Measurements from ENCODE around the gene TPGS1.
A peak's percentile ranks its signal among the peaks of the same experiment; 100 is the strongest.

The TPGS1 gene

GRCh38 chr19:483332-484072 is 23.8 kb upstream of the TPGS1 start:
- no peaks in the 10 kb centered on the region for H3K36me3 ChIP-seq
- no peak for DNase-seq
- peaks cover 11% of the 10 kb centered on the region for H3K27me3 ChIP-seq

GRCh38 chr19:484494-484893 is 22.8 kb upstream of the TPGS1 start:
- TF ChIP-seq CTCF (IDR thresholded peaks at IDR 0.05; ENCODE audit: low read depth, low read length): no peak
- Histone ChIP-seq H3K4me3 (ENCODE audit: low read depth, low read length) (no peak overlapping the region), H3K36me3 (no peaks in the 10 kb centered on the region), H3K9me3 (no peaks in the 10 kb centered on the region), H3K4me1 (no peaks in the 10 kb centered on the region), H3K27me3 (peaks cover 11% of the 10 kb centered on the region)
- no peak for DNase-seq

More at GRCh38 chr19:483332-484072, 23.8 kb upstream of the TPGS1 start:
- Histone ChIP-seq H3K4me1 (no peaks in the 10 kb centered on the region), H3K9me3 (no peaks in the 10 kb centered on the region), H3K4me3 (ENCODE audit: low read depth, low read length) (no peak overlapping the region)
- TF ChIP-seq CTCF (IDR thresholded peaks at IDR 0.05; ENCODE audit: low read depth, low read length): no peak

- no peak for TF ChIP-seq CTCF (IDR thresholded peaks at IDR 0.05; ENCODE audit: low read depth, low read length)
- Histone ChIP-seq H3K9me3 (no peaks in the 10 kb centered on the region), H3K27me3 (peaks cover 11% of the 10 kb centered on the region), H3K4me1 (no peaks in the 10 kb centered on the region), H3K4me3 (ENCODE audit: low read depth, low read length) (no peak overlapping the region), H3K36me3 (no peaks in the 10 kb centered on the region)
- DNase-seq: no peak
Observed at GRCh38 chr19:485077-485476, 22.2 kb upstream of the TPGS1 start.

GRCh38 chr19:485583-486236 is 21.6 kb upstream of the TPGS1 start:
- no peak for TF ChIP-seq CTCF (IDR thresholded peaks at IDR 0.05; ENCODE audit: low read depth, low read length)
- Histone ChIP-seq H3K4me3 (ENCODE audit: low read depth, low read length) (no peak overlapping the region), H3K4me1 (no peaks in the 10 kb centered on the region), H3K27me3 (peaks cover 11% of the 10 kb centered on the region), H3K36me3 (no peaks in the 10 kb centered on the region), H3K9me3 (no peaks in the 10 kb centered on the region)
- DNase-seq: no peak

- H3K36me3 ChIP-seq: no peaks in the 10 kb centered on the region
- peaks cover 5% of the 10 kb centered on the region for H3K9me3 ChIP-seq
- H3K27me3 ChIP-seq: peaks cover 11% of the 10 kb centered on the region
- no peaks in the 10 kb centered on the region for H3K4me1 ChIP-seq
- peak; percentile 99 for DNase-seq
- H3K4me3 ChIP-seq (ENCODE audit: low read depth, low read length): peak overlapping the region; percentile 86
- no peak for TF ChIP-seq CTCF (IDR thresholded peaks at IDR 0.05; ENCODE audit: low read depth, low read length)
Observed at GRCh38 chr19:488505-489417, 18.5 kb upstream of the TPGS1 start.
